Right lung (tissue), 5 donors: ENCODE measurements around the gene ABCC1. TPM values are rescaled to one million over a fixed set of nuclear protein-coding genes. Genes with fewer than 3 reads are reported as not detected.
A peak's percentile ranks its signal among the peaks of the same experiment; 100 is the strongest.

Experiments used
- DNase-seq, 2 donors: peaks; one replicate each; pipeline ENCODE4 v3.0.0-alpha.2; 2013
- polyA plus RNA-seq, 5 donors: library from polyadenylated mRNA; unstranded; fragments of 120-200 nt; gene quantifications; one replicate each; pipeline versions ENCODE4 v1.2.1 to v1.2.3, GENCODE V29; 2013; ENCODE audit warnings: inconsistent platforms in 1 of 5, low replicate concordance in 1 of 5; ENCODE audit not compliant: insufficient read length in 5 of 5, insufficient read depth in 1 of 5

Gene ABCC1
- polyA plus RNA-seq, 5 donors = 24.1 to 30.8 (median 26.9) TPM

DNA sequence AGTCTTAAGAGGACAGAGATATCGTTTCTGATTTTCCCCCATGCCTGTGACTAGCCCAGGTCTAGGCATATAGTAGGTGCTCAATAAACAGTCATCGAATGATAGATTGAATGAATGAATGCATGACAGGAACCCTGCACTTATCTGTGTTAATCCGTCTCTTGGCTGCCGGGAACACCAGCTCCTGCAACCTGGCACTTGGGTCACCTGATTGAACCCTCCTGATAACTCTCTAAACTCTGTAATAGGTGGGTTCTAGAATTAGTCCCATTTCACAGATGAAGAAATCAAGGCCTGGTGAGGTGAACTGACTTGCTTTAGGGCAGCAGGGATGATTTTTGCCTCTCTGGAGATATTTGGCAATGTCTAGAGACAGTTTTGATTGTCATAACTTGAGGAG is 43.7 kb downstream of the ABCC1 start:
- no peak for DNase-seq

DNA sequence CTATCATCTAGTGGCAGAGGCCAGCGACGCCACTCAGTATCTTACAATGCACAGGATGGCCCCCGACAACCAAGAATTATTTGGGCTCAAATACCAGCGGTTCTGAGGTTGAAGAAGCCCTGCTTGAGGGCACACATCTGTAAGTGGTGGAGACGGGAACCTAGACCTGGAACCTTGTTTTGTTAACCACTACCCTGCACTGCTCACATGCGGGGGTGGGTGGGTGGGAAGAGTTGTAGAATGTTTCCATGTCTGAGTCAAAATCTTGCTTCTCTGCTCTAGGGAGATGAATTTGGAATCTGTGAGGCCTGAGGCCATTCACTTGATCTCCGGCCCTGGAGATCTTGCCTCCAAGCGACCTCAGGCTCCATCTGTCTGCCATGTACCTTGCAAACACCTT is 44.1 kb downstream of the ABCC1 start:
- no peak for DNase-seq

DNA sequence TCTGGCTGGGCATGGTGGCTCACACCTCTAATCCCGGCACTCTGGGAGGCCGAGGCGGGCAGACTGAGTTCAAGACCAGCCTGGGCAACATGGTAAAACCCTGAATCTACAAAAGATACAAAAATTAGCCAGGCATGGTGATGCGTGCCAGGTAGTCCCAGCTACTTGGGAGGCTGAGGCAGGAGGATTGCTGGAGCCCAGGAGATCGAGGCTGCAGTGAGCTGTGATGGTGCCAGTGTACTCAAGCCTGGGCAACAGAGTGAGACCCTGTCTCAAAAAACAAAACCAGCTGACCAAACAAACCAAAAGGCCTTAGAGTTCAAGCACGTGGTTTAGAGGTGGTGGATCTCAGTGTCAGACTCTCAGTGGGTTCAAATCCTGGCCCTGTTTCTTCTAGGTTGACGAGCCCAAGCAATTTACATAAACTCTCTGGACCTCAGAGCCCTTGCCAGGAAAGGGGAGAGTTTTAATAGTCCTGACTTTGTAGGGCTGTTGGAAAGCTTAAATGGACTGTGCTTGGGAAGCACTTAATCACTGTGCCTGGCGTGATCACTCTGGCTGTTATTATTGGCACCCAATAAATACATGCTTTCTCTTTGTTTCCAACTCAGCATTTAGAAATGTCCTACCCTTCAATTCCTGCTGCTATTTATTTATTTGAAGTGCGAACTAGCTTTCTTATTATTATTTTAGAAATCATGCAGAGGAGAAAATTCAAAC is 44.7 kb downstream of the ABCC1 start:
- no peak for DNase-seq

DNA sequence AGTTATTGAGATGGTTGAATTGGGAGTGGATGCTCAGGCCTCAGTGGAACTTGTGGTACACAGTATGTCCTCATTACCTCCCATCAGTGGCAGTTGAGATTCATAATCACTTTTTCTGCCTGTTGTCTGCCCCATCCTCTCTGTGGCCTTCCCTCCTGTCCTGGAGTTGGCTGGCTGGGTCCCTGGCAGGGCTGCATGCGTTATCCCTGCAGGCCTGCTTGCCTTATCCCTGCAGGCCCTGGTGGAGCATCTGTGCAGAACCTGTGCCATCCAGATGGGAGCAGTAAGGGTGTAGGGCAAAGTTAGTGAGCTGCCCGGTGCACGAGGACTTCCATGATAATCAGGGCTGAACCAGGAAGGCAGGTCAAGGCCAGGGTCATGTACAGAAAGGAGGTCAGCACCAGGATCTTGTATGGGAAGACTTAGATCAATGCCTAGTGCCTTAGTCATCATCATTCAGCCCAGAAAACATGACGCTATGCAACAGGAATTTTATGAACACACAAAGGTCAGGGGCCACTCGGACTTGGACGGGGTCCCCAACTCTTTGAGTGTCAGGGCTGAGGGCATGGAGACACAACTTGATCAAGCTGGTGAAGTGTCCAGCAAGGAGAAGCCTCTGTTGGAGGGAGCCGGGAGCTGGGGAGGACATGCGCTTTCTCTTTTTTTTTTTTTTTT is 47.2 kb downstream of the ABCC1 start:
- DNase-seq = peak; percentile 40 to 59

DNA sequence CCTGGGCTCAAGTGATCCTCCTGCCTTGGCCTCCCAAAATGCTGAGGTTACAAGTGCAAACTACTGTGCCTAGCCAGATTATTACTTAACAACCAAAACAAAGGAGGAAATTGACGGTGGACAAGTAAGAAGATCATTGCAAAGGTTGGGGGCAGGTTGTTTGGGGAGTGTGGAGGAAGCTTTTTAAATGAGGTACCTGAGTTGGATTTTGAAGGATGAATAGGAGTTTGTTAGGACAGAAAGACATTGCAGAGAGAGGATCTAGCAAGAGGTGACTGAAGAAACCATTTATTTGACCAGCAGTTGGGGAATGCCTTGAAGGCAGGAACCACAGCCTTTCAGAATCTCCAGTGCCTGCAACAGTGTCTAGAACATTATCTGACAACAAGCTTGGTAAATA is 51.3 kb downstream of the ABCC1 start:
- no peak for DNase-seq

DNA sequence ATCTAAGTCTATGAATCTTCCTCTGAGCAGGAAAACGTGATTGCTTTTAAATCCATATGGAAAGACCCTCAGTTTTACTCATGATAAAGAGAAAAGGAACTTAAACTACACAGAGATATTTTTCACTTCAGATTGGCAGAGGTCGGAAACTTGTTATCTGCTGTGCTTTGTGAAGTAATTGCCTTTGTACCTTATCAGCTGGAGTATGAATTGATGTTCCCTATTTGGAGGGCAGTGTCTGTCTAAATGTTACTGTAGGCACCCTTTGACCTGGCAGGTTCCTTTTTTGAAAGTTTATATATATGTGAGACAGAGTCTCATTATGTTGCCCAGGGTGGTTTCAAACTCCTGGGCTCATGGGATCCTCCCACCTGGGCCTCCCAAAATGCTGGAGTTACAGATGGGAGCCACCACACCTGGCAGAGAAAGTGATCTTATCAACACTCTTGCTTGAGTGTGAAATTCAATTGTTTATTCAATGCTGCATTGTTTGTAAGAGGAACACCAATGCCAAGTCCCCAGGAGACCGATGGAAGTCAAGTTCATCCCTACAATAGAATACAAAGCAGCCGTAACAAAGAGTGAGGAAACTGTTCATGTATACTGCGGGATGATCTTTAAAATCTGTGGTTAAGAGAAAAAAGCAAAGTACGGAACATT is 52.3 kb downstream of the ABCC1 start:
- no peak for DNase-seq

DNA sequence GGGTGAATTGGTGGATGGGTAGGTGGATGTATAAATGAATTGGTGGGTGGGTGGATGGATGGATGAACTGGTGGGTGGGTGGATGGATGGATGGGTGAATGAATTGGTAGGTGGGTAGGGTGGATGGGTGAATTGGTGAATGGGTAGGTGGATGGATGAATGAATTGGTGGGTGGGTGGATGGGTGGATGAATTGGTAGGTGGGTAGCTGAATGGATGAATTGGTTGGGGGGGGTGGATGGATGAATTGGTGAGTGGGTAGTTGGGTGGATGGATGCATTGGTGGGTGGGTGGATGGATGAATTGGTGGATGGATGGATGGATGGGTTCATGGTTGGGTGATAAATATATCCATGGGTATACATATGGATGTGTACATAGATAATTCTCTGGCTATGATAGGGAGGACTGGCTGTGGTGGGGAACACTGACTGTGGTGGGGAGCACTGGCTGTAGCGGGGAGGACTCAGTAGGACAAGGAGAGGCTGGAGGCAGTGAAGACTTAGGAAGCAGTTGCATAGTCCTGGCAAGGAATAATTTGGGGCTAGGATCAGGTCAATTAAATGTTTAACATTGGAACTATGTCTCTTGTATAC is 54.4 kb downstream of the ABCC1 start:
- DNase-seq = no peak

DNA sequence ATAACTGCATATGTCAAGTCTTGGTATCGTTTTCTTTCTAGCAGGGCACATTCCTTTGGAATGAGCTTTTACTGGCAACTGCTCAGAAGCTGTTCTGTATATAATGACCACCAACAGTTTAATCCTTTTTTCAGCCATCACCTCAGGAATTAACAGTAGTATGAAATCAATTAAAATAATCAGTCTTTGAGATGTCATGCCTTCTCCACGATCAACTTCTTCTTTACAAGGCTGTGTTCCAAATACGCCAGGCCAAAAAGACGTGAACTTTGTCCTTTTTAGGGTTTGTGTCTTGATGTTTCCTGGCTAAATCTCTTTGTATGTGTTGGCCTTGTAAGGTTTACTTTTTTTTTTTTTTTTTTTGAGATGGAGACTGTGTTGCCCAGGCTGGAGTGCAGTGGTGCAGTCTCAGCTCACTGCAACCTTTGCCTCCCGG is 54.9 kb downstream of the ABCC1 start:
- DNase-seq = peak in 1 of 2 donors; percentile 63

DNA sequence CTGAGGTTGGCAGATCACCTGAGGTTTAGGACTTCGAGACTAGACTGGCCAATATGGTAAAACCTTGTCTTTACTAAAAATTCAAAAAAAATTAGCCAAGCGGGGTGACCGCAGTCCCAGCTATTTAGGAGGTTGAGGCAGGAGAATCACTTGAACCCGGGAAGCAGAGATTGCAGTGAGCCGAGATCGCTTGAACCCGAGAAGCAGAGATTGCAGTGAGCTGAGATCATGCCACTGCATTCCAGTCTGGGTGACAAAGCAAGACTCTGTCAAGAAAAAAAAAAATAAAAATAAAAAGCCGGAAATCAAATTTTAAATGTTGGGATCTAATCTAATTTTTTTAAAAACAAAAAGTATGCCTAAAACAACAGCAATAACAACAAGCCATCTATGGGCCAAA is 56.3 kb downstream of the ABCC1 start:
- no peak for DNase-seq

DNA sequence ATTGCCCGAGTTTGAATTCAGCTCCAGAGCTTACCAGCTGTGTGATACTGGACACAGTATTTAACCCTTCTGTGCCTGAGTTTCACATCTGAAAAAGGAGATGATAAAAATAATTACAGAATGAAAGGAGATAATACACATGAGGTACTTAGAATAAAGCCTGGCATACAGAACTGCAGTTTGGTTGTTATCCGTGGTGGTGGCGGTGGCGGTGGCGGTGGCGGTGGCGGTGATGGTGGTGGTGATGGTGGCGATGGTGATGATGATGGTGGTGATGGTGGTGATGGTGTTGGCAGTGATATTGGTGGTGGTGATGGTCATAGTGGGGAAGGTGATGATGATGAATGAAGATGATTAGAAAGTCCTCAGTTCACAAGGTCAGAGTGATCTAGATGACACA is 57.2 kb downstream of the ABCC1 start:
- DNase-seq = no peak

DNA sequence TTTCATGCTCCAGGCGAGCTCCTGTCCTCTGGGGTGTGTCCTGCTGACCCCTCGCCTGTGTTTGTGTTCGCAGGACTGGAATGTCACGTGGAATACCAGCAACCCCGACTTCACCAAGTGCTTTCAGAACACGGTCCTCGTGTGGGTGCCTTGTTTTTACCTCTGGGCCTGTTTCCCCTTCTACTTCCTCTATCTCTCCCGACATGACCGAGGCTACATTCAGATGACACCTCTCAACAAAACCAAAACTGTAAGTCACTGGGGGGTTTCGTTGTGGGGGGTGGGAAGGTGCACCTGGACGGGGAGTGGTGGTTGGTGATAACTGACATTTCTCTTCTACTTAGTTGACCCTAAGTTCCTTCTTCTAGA is 58.3 kb downstream of the ABCC1 start:
- no peak for DNase-seq

DNA sequence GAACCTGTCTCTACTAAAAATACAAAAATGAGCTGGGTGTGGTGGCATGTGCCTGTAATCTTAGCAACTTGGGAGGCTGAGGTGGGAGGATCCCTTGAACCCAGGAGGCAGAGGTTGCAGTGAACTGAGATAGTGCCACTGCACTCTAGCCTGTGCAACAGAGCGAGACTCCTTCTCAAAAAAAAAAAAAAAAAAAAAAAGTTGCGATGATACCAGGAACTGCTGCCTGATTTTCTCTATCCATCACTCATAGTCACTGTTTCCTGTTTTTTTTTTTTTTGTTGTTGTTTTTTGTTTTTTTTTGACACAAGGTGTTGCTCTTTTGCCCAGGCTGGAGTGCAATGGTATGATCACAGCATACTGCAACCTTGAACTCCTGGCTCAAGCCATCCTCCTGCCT is 59.2 kb downstream of the ABCC1 start:
- DNase-seq = no peak

DNA sequence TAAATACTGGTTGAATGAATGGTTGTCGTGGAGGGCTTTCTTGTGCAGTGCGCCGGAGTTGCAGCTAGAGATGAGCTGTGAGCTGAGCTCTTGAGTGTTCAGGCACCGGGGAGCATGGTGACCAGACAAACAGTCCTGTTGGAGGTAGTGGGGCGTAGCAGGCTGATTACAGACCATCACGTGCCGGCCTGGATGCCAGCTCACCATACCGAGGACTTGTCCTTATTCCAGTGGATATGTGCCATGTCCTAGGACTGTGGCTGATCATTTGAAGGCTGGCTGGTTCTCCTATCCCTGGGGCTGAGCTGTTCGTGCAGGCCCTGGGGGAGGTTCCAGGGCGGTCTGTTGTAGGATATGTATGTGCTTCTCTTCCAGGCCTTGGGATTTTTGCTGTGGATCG is 60.0 kb downstream of the ABCC1 start:
- no peak for DNase-seq

DNA sequence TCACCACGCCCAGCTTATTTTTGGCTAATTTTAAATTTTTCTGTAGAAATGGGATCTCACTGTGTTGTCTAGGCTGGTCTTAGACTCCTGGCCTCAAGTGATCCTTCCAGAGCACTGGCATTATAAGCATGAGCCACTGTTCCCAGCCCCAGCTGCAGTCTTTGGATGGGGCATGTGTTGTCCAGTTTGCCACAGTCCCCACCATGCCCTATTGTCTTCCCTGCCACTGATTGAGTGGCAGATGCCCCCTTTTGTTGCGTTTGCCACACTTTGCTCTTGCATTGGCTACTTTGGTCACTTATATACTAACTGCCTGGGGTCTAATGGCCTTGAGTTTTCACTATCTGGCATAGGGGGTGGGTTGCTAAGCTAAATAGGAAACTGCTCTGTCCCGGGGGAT is 60.8 kb downstream of the ABCC1 start:
- no peak for DNase-seq

DNA sequence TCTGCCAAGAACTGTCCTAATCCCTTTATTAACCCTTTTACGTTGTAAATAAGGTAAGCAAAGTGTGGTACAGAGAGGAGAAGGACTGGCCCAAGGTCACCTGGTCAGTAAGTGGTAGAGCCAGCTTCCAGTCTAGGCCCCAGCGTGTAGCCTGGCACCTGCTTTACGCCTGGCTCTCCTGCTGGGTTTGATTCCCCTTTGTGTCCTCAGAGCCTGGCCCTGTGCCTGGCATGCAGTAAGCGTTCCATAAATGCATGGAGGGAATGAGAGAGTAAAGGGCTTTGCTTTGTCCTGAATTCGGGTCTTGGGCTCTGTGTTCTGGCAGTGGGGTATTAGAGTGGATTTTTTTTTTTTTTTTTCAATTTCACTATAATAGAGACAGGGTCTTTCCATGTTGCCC is 62.7 kb downstream of the ABCC1 start:
- DNase-seq = no peak

DNA sequence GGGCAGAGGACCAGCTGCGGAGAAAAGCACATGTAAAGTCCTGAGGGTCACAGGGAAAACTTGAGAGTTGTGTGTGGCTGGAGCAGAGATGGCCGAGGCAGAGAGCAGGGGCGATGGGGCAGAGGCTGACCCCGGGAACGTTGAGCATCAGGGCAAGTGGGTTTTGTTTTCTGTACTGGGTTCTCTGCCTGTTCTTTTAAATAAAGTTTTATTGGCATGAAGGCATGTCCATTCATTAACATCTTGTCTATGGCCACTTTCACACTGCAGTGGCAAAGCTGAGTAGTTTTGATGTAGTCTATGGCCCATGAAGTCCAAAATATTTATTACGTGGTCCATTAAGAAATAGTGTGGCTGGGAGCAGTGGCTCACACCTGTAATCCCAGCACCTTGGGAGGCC is 64.4 kb downstream of the ABCC1 start:
- no peak for DNase-seq

DNA sequence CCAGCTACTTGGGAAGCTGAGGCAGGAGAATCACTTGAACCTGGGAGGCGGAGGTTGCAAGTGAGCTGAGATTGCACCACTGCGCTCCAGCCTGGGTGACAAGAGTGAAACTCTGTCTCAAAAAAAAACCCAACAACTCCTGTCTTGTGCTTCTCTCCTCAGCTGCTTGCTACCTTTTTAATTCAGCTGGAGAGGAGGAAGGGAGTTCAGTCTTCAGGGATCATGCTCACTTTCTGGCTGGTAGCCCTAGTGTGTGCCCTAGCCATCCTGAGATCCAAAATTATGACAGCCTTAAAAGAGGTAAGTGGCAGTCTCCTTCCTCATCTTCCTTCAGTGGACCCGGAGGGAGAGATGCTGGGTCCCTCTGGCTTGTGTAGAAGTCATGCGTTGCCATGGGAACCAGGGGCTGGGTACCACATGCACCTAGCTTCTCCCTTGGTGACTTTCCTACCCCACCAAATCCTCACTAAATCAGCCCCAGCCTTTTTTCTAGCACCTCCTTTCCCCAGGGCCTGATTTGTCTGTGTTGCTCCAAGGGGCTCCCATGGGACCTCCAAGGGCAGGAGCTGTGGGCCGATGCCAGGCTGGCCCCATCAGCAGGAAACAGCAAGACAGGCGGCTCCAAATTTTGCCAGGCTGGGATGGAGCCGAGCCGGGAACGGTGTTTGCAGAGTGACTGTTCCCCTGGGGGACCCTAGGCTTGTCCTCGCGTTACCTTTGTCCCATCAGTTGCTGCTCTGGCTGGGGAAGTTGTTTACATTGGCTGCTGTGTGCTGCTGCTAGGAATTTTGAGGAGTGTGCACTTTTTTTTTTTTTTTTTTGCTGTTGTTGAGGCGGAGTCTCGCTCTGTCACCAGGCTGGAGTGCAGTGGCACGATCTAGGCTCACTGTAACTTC is 65.2 kb downstream of the ABCC1 start:
- DNase-seq = no peak

DNA sequence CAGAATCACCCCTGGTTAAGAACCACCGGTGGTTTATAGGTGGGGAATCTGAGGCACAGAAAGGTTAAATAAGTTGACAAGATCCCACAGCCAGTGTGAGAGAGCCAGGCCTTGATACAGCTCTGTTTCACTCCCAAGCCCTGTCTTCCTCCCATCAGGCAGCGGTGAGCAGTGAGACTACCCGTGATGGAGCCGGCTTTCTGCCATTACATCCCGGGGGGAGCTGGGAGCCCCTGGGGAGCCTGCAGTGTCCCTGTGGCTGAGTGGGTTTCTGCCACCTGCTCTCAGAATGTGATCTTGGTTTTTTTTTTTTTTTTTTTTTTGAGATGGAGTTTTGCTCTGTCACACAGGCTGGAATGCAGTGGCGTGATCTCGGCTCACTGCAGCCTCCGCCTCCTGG is 66.4 kb downstream of the ABCC1 start:
- no peak for DNase-seq

DNA sequence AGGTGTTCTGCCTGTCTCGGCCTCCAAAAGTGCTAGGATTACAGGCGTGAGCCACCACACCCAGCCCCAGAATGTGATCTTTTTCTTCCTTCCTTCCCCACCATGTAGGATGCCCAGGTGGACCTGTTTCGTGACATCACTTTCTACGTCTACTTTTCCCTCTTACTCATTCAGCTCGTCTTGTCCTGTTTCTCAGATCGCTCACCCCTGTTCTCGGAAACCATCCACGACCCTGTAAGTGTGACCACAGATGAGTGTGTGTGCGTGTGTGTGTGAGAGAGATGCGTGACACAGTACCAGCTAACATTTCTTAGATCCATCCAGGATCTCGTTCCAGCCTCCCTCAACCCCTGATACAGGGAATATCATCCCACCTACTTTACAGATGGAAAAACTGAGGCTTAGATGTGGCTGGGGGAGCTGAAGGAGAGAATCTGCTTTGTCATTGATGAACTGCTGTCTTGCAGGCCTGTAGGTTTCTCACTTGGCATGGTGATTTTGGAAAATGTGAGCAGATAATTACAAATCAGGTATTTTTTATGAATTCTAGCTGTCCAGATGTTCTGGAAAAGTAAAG is 67.1 kb downstream of the ABCC1 start:
- DNase-seq = no peak

DNA sequence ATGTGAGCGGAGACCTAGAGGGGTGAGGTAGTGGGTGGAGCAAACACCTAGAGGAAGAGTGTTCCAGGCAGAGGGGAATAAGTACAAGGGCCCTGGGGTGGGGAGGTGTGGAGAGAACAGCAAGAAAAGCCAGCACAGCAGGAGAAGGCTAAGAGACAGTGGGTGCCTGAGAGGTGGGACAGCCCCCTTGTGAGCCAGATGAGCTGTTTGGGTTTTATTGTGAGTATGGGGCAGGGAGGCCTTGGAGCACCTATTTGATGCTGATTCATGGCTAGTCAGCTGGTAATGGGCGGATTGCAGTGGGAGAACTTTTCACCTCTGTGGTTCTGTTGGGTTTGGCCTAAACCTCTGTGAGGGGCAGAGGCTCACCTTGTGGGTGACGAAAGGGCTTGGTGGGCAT is 68.4 kb downstream of the ABCC1 start:
- no peak for DNase-seq

DNA sequence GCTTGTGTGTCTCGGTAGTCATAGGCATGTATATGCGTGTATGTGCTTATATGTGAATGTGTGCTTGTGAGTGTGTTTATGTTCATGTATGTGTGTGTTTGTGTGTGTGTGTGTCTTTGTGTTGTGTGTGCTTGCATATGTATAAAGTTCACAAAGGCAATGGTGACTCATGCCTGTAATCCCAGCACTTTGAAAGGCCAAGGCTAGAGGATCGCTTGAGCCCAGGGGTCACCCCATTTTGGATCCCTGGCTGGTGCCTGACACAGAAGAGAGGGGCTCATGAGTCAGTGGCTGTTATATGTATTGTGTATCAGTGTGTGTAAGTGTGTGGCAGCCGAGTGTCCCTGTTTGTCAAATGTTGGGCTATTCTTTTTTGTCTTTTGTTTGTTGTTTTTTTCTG is 69.3 kb downstream of the ABCC1 start:
- no peak for DNase-seq
